ENCODE data around the gene TSNAXIP1.

Gene TSNAXIP1

DNA sequence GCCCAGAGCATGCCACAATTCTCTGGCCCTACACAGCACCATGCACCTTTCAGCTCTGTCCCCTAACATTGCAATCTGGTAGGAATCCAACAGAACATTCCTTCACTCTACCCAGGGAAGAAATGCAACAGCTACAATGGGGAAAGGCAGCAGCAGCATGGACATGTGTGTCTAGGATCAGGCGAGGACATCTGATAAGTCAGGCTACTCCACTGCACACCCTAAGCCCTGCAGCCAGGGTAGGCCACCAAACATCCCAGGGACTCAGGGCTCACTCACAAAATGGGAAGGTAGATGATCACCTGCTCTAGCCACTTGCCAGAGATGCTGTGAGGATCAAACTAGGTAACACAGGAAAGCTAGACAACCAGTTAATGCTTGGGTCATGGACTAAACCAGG is 5.4 kb upstream of the TSNAXIP1 start:
- TF ChIP-seq, protein P1, sequence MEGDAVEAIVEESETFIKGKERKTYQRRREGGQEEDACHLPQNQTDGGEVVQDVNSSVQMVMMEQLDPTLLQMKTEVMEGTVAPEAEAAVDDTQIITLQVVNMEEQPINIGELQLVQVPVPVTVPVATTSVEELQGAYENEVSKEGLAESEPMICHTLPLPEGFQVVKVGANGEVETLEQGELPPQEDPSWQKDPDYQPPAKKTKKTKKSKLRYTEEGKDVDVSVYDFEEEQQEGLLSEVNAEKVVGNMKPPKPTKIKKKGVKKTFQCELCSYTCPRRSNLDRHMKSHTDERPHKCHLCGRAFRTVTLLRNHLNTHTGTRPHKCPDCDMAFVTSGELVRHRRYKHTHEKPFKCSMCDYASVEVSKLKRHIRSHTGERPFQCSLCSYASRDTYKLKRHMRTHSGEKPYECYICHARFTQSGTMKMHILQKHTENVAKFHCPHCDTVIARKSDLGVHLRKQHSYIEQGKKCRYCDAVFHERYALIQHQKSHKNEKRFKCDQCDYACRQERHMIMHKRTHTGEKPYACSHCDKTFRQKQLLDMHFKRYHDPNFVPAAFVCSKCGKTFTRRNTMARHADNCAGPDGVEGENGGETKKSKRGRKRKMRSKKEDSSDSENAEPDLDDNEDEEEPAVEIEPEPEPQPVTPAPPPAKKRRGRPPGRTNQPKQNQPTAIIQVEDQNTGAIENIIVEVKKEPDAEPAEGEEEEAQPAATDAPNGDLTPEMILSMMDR (IDR thresholded peaks at IDR 0.05; ENCODE audit: borderline replicate concordance, insufficient read depth, low read depth, low read length): no peak

DNA sequence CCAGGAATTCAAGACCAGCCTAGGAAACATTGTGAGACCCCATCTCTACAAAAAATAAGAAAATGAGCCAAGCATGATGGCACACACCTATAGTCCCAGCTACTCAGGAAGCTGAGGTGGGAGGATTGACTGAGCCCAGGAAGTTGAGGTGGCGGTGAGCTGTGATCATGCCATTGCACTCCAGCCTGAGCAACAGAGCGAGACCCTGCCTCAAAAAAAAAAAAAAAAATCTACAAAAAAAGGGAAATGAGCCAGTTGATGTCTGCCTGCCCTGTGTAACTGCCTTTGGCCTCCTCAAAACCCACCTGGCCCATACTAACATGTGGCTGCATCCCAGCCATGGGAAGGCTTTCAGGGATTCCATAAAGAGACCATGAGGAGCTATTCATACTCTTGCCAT is 4.8 kb upstream of the TSNAXIP1 start:
- no peak overlapping the region for H3K4me3 ChIP-seq (ENCODE audit: low read depth, low read length)
- TF ChIP-seq, protein P1 (IDR thresholded peaks at IDR 0.05; ENCODE audit: borderline replicate concordance, insufficient read depth, low read depth, low read length): no peak

More for the DNA sequence above, 5.4 kb upstream of the TSNAXIP1 start:
- H3K4me3 ChIP-seq (ENCODE audit: low read depth, low read length): no peak overlapping the region

DNA sequence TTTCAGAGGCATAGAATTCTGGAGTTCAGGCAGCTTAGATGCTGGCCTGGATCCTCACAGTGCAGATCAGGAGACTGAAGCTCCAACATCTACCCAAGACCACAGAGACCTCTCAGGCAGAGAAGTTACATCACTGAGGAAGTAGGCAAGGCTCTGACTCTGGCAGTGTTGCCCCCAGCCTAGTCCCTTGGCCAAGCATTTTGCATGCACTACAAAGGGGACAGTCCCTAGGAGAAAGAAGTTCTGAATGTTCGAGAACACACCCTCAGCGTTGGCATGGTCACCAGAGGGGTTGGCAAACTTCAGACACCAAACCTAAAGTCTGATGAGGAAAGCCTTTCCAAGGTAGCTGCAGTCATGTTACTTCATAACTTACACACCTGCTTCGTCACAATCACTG is 2.8 kb upstream of the TSNAXIP1 start:
- H3K4me3 ChIP-seq (ENCODE audit: low read depth, low read length): no peak overlapping the region
- TF ChIP-seq, protein P1 (IDR thresholded peaks at IDR 0.05; ENCODE audit: borderline replicate concordance, insufficient read depth, low read depth, low read length): no peak

DNA sequence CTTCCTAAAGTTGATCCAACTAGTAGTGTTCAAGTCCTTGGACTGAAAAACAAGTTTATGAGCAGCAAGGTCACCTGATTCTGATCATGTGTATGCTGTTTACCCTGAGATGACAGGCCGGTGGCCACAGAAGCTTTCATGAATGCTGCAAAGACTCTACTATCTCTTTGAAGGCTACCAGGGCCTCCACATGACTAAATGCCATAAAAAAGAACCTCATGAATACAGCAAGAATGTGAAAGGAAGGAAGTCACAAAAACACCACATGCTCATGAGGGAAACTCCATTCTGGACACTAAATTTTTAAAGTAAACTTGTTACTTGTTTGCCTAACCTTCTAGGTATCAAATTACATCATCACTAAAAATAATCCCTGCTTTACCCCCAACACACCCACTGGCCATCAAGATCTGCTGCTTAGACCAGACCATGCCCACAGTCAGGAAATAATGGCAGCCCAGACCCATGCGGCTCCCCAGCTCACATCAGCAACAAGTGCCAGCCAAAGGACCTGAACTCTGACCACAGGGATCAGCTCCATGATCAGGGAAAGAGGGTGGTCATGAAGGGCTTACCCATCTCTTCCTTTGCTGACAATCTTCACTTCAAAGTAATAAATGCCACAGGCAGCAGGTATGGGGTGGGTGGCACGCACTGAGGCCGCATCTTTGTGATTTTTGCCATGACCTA is 1.7 kb upstream of the TSNAXIP1 start:
- peak overlapping the region; percentile 80 for H3K4me3 ChIP-seq (ENCODE audit: low read depth, low read length)
- TF ChIP-seq, protein P1 (IDR thresholded peaks at IDR 0.05; ENCODE audit: borderline replicate concordance, insufficient read depth, low read depth, low read length): no peak

DNA sequence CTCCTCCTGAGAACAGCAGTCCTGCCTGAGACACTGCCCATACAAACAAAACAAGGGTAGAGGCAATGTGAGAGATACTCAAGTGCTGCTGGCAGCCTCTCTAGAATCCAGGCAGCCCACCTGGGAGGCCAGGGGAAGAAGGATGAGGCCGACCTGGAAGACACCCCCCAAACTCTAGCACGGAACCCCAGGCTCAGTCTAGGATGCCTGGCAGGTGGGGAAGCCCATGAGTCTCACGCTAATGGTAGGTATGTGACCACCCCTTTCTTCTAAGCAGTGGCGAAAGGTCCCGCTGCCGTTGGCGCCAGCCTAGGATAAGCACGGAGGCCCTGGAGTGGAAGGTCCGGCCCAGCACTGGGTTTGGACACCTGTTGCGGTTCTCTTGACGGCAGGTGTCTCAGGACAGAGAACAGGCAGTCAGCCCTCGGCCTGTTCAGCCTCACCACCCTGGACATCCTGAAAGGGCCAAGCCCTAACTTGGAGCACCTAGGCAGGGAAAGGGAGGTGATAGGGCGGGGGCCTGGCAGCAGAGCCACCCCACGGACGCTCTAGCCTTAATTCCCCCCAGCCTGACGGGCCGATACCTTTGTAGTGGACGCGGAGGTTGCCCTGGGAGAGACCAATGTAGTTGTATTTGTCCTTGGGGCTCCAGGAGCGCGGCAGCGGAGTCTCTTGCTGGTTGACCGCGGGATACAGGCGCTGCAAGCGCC is 816 bp upstream of the TSNAXIP1 start:
- peak overlapping the region; percentile 80 for H3K4me3 ChIP-seq (ENCODE audit: low read depth, low read length)
- TF ChIP-seq, protein P1 (IDR thresholded peaks at IDR 0.05; ENCODE audit: borderline replicate concordance, insufficient read depth, low read depth, low read length): no peak

DNA sequence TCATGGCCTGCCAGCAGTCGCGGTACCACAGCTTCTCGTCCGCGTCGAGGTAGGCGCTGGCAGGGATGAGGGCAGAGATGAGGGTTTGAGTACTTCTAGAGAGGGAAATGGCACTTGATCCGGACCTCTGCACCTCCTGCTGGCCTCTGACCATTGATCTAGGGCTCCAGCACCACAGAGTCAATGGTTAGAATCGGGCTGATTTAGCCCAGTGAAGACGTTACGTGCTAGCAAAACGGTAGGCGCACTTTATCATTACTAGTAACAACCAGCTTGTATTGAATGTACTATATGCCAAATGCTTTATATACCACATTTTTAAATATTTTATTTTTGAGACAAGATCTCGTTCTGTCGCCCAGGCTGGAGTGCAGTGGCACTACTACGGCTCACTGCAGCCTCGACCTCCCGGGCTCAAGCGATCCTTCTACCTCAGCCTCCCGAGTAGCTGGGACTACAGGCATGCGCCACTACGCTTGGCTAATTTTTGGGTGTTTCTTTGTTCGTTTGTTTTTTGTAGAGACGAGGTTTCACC is 526 bp downstream of the TSNAXIP1 start:
- TF ChIP-seq, protein P1 (IDR thresholded peaks at IDR 0.05; ENCODE audit: borderline replicate concordance, insufficient read depth, low read depth, low read length): no peak
- peak overlapping the region; percentile 80 for H3K4me3 ChIP-seq (ENCODE audit: low read depth, low read length)
